Kidney epithelial cell (primary cell): ENCODE results near the gene PIEZO2. TPM values are rescaled to one million over a fixed set of nuclear protein-coding genes. Genes with fewer than 3 reads are reported as not detected.

ENCODE experiments used
- DNase-seq: peaks from one replicate; pipeline ENCODE4 v3.0.0-alpha.2; 2010; ENCODE audit warnings: low read depth
- H3K27me3 ChIP-seq: 2 replicates; pipeline ENCODE4 v1.6.0; 2011; ENCODE audit warnings: low read length; ENCODE audit not compliant: control insufficient read depth, insufficient read depth
- H3K36me3 ChIP-seq: 2 replicates; pipeline ENCODE4 v1.5.1; 2011; ENCODE audit warnings: low read length; ENCODE audit not compliant: control insufficient read depth, insufficient read depth
- H3K4me3 ChIP-seq: 2 replicates; pipeline ENCODE4 v1.5.1; 2011; ENCODE audit warnings: low read depth, mild to moderate bottlenecking, control low read depth, low read length
- total RNA-seq: library from RNA; depleted of rRNA; stranded (reverse); fragments of >200 nt; gene quantifications from 2 replicates; pipeline ENCODE4 v1.2.3, GENCODE V29; 2015
- TF ChIP-seq, protein P1 (sequence below): IDR thresholded peaks from 2 replicates; pipeline ENCODE4 v1.5.1; 2011; ENCODE audit warnings: mild to moderate bottlenecking, moderate library complexity, low read length, control low read depth, inconsistent platforms; ENCODE audit not compliant: insufficient read depth, poor library complexity, severe bottlenecking

Gene PIEZO2
- total RNA-seq, 1 donor from 2014 or later: 1.8 TPM

DNA sequence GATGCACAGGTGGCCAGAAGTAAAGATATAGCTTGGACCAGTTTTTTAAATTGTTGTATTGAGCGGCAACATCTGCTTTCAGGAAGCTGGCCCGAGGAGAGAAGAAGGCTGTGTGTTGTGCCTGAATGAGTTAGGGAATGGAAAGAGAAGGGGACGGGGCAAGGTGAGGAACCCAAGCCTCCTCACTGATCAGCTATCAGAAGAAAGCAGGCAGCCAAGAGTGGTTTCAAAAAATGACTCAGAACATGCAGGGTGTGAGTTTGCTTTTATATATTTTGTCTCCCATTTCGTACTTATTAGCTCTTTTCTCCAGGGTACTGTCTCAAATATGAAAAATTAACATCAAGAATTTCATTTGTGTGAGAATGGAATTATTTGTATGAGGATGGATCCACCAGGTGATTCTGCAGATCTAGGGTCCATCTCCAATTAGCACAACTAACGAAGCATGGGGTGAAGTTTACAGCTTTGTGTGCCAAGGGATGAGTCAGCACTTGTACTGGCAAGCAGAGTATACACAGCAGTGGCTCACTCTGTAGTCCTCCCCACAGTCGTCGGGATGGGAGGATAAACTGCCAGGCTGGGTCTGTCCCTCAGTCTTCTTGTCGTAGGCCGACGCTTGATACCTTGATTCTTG is 175.7 kb downstream of the PIEZO2 start:
- Histone ChIP-seq H3K27me3 (no peaks in the 10 kb centered on the region), H3K4me3 (no peak overlapping the region), H3K36me3 (no peaks in the 10 kb centered on the region)
- no peak for DNase-seq
- TF ChIP-seq, protein P1, sequence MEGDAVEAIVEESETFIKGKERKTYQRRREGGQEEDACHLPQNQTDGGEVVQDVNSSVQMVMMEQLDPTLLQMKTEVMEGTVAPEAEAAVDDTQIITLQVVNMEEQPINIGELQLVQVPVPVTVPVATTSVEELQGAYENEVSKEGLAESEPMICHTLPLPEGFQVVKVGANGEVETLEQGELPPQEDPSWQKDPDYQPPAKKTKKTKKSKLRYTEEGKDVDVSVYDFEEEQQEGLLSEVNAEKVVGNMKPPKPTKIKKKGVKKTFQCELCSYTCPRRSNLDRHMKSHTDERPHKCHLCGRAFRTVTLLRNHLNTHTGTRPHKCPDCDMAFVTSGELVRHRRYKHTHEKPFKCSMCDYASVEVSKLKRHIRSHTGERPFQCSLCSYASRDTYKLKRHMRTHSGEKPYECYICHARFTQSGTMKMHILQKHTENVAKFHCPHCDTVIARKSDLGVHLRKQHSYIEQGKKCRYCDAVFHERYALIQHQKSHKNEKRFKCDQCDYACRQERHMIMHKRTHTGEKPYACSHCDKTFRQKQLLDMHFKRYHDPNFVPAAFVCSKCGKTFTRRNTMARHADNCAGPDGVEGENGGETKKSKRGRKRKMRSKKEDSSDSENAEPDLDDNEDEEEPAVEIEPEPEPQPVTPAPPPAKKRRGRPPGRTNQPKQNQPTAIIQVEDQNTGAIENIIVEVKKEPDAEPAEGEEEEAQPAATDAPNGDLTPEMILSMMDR: no peak

DNA sequence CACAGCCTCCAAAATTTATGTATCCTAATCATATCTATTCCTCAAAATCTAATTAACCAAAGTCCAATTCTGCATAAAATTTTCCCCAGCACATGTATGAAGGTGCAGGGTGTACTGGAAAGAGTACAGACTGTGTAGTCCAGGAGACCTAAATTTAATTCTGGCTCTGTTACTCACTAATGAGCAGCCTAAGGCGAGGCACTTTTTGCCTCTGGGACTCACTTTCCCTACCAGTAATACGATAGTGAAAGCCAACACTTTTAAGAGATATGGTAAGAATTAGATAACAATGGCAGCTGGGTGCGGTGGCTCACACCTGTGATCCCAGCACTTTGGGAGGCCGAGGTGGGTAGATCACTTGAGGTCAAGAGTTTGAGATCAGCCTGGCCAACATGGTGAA is 177.7 kb downstream of the PIEZO2 start:
- TF ChIP-seq, protein P1: no peak
- H3K27me3 ChIP-seq: no peaks in the 10 kb centered on the region

DNA sequence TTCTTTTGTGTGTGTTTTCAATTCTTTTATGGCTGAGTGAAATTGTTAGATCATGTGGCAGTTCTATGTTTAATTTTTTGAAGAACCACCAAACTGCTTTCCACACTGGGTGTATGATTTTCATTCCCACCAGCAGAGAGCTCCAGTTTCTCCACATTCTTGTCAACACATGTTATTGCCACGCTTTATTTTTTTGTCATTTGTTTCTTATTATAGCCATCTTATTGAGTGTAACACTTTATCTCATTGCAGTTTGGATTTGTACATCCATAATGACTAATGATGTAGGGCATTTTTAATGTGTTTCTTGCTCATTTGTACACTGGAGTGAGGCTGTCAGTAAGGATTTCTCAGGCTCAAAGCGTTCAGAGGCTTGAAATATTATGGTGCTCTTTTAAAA is 184.2 kb downstream of the PIEZO2 start:
- no peaks in the 10 kb centered on the region for H3K27me3 ChIP-seq
- no peak for DNase-seq
- TF ChIP-seq, protein P1: no peak
- H3K36me3 ChIP-seq: no peaks in the 10 kb centered on the region
- H3K4me3 ChIP-seq: no peak overlapping the region

More for the DNA sequence above, 177.7 kb downstream of the PIEZO2 start:
- Histone ChIP-seq H3K36me3 (no peaks in the 10 kb centered on the region), H3K4me3 (no peak overlapping the region)
- DNase-seq: no peak

DNA sequence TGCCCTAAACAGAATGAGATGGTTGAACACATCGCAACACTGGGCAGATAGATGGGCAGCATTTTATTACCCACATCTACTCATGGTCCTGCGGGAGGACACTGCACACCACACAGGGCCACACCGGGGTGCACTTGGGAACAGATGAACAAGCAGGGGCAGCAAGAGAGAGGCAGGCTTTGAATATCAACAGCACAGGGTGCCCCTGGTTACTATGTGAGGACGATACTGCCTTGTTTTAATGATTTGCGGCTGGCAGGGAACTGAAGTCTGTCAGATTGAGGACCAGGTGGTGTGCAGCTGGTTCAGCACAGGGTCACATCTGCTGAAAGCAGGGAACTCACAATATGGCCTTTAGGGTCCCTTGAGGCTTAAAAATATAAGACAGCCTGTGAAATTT is 195.7 kb downstream of the PIEZO2 start:
- H3K4me3 ChIP-seq: no peak overlapping the region
- no peaks in the 10 kb centered on the region for H3K27me3 ChIP-seq
- TF ChIP-seq, protein P1: no peak
- no peaks in the 10 kb centered on the region for H3K36me3 ChIP-seq
- no peak for DNase-seq

DNA sequence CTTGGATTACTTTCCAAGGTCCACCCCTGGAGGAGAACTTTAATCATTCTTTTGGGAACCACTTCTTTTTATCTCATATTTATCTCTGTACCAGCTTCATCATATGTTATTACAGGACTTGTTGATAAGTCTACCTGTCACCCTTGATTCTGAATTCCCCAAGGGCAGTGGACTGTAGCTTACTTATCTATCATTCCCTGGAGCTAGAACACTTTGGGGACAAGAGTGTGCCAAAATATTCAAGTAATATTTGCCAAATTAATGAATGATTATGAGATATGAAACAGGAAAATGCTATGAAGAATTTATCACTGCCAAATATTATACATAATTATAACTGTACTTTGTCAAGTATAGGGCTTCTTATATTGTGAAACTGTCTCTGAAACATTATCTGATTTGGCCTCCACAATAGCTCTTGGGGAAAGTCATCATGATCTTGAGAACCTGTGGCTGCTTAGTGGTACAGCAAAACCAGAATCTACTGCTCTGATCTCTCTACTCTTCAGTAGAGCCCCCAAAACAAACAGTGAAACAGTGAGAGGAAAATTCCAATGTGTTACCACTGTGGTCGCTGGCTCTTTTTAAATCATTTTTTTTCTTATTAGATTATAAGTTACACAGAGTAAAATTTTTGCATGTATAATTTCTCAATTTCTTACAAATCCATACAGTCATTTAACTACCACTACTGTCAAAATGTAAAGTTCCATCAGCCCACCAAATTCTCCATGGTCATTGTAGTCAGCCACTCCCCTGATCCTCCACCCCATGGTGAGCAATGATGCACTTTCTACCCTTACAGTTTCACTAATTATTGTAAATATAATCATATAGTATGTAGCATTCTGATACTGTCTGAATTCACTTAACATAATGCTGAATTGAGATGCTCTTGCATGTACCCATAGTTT is 197.5 kb downstream of the PIEZO2 start:
- H3K4me3 ChIP-seq: no peak overlapping the region
- TF ChIP-seq, protein P1: no peak

More for the DNA sequence above, 197.5 kb downstream of the PIEZO2 start:
- Histone ChIP-seq H3K27me3 (no peaks in the 10 kb centered on the region), H3K36me3 (no peaks in the 10 kb centered on the region)
- DNase-seq: no peak
